K562 treated with DMSO at 1 percent for 12 hours (cell line): ENCODE data around the gene KCNJ16. TPM values are rescaled to one million over a fixed set of nuclear protein-coding genes. Genes with fewer than 3 reads are reported as not detected.

Source experiments
- total RNA-seq: library from RNA; unstranded; fragments of 300-600 nt; gene quantifications from 2 replicates; pipeline ENCODE4 v1.2.3, GENCODE V29; 2022; ENCODE audit not compliant: insufficient read depth

KCNJ16 gene
- not detected in 2 replicates for total RNA-seq

DNA sequence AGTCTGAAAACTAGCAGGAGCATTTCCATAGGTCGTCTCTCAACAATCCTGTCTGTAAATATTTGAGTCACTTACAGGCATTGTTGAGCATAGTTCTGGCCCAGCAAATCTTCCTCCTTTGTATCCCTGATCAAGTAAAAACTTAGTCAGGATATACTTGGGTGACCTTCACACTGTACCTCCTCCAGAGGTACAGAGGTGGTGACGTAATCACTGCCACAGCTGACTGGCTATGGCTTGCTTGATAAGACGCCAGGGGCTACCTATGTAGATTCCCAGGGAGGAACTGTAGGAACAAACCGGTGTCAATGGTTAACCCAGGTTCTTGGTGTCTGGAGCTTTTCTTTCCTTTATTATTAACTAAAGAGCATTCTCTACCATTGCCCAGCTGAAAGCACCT is at the start of gene KCNJ16:
KCNJ16 (plus strand) TSS at position 270 of the 400 bp plus-strand sequence. CDS start 56,863 bp downstream, outside the sequence.

DNA sequence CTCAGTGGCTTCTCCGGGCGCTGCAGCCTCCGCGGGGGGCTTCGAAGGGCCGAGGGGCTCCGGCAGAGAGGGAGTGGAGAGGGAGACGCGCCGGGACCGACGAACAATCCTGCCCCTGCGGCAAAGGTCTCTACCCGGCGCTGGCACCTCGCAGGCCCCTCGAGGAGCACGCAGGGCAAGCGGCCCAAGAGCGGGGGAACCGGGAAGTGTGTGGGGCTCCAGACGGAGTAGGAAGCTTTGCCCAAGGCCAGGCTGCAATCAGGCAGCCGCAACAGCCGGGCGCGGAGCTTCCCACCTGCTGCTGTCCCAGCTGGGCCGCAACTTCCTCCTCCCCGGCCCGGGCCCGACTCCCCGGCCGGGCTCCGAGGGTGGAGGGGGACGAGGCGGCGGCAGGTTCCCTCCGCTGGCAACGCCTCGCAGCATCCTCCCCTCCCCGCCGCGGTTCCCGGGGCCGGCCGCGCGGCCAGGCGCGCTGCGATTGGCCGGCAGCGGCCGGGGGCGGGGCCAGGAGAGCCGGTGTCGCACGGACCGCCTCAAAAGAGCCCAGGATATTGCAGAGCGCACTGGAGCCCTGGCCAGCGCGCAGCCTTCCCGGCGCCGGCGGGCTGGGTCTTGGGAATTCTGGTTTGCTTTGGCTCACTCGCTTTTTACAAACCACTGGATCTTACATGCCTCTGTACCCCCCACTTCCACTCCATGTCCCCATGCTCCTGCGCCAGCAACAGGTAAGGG is 94.1 kb downstream of the KCNJ16 start, which contains the start of gene KCNJ2:
KCNJ2 (plus strand) TSS at position 556 of the 732 bp plus-strand sequence. CDS start 5,508 bp downstream, outside the sequence.

Other genes with a start within 250 kb of the KCNJ16 start
- gene KCNJ2, start 94.3 kb downstream of the KCNJ16 start, total RNA-seq, result not detected in 2 replicates